D341Med (cell line): Measurements from ENCODE around the gene TENM4.
"Not testable (repeated sequence)": the region's sequence is repeated elsewhere in the genome, so short reads cannot be mapped to it uniquely, and the experiment has no call there.

ENCODE experiments used
- DNase-seq: peaks from one replicate; pipeline ENCODE4 v3.0.0; 2012; ENCODE audit warnings: low spot score

The TENM4 gene

GRCh38 chr11:78902771-78903507, 537.9 kb downstream of the TENM4 start:
- DNase-seq, result no peak

GRCh38 chr11:78901831-78902230, 539.0 kb downstream of the TENM4 start:
- no peak for DNase-seq

DNA sequence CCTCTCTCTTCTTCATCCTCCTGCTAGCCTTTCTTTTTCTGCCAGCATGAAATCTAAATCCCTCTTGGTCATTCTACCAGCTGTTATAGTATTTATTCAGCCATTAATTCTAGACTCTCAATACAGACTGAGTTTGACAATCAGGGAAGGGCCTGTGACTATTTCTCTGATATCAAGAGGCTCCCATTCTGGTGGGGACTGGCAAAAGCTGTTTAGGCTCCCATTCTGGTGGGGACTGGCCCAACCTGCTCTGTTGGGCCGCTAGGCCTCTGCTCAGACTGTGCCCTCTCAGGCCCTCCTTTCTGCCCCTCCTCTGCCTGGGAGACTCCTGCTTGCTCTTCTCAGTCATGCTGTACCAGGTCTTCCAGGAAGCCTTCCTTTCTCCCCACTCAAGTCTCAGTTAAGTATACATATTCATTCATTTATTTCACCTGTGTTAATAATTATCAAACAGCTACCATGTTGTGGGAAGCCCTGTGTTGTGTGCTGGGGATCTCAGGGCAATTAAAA, 542.5 kb downstream of the TENM4 start:
- no peak for DNase-seq

GRCh38 chr11:78893996-78894395, 546.8 kb downstream of the TENM4 start:
- no peak for DNase-seq

GRCh38 chr11:78889698-78890097, 551.1 kb downstream of the TENM4 start:
- DNase-seq, result no peak

GRCh38 chr11:78886616-78887015, 554.2 kb downstream of the TENM4 start:
- DNase-seq, result no peak

DNA sequence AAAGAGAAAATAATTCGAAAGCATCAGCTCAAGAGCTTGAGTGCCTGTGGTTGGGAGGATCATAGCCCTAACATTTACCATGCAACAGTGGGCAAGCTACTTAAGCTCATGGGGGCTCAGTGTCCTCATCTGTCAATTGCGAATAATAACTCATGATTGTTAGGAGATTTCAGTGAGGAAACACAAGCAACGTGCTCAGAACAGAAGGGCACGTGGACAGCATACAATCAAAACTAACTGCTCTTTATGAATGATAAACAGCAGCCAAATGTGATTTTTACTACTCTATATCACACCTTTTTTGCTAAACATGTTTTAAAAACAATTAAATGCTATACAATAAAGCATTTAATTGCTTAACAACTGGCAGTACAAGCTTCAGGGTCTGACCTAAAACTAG, 556.1 kb downstream of the TENM4 start:
- DNase-seq, result no peak

GRCh38 chr11:78883506-78883905, 557.3 kb downstream of the TENM4 start:
- DNase-seq, result no peak

GRCh38 chr11:78879094-78879980, 561.5 kb downstream of the TENM4 start:
- not testable (repeated sequence) for DNase-seq

GRCh38 chr11:78878631-78879030, 562.2 kb downstream of the TENM4 start:
- DNase-seq, result no peak

DNA sequence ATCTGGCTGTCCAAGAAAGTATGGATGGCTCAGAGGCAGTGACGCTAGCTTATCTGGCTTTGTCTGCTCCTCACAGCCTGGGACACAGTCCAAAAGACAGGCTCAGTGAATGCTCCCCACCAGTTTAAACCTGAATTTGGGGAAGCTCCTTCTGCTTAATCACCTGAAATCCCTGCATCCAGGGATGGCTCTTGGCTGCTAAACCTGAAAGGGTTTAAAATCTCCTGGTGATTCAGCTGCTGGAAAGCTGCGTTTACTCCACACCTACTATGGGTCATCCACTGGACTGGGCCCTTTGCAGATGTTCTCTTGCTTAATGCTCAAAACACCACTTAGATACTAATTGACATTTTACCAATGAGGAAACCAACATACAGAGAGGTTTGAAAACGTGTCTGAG, 564.2 kb downstream of the TENM4 start:
- no peak for DNase-seq

DNA sequence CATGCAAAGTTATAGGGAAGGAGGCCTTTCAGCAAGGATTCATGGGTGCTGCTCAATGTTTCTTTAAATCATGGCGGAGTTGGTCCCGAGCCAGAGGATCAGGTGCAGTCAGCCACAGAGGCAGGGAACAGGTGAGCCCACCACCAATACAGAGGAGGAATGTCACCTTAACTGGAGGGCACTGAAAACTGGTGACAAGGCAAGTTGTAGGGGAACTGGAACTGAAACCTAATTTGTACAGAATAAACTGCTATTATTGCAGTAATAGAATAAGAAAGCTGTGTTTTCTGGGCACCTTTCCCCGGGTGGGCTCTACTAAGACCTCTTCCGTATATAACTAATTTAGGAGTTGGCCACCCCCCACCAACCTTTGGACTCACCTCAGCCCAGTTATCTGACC, 570.2 kb downstream of the TENM4 start:
- DNase-seq, result no peak

DNA sequence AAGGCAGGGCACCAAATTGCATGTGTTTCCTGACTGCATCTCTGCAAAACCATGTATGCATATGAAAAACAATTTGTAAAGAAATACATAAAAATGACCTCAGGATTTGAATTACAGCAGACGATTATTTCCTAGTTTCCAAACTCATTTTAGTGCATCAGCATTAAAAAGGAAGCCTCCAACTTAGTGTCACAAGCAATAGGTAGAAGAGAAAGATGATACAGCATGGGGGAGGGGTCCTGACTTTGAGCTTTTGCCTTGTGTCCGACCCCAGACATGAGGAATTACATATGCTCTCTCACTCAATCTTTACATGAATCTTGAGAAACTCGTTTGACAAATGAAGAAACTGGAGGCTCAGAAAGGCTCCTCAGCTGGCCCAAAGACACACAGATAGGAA, 571.5 kb downstream of the TENM4 start:
- no peak for DNase-seq

DNA sequence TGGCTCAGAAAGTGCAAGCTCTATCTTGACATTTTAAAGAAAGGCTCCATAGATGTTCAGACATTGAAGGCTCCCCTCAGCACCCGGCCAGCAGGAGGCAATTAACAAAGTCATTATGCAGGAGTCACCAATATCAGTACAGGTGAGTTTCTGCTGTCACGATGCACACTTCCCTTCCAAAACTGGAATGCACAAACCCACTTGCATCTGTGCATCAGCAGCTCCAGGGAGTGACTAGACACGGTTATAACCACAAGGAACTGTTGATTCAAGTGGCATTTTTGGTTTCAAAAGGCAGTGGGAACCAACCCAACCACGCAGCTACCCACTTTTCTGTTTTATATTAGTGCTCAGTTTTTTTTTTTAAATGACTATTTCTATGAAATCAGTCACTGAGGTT, 572.3 kb downstream of the TENM4 start:
- DNase-seq, result no peak

DNA sequence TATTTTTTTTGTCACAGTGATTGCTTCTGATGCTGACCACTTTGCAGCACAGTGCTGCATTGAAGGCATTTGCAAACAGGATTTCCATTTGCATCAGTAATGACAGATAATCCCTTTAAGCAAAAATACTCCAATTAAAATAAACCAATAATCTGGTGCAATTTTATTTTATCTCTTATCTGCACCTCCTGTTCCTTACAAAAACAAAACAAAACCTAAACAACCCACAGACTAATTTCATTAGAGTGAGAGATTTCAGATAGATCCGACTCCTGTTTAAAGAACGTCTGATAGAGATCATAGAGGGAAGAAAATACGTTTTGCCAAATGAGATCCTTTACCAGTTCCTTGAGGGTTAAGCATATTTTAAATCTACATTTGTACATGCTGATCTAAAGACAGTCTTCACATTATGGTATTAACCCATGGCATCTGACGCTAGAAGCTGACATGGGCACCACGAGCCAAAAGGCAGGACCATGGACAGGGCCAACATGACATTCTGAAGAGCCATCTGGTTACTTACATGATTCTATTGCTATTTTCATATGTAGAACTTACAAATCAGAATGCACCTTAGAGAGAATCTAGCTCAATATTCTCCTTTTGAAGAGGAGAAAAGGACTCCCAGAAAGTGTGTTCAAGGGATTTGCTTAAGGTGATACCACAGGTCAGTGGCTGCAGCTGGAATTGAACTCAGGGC, 580.0 kb downstream of the TENM4 start:
- no peak for DNase-seq

DNA sequence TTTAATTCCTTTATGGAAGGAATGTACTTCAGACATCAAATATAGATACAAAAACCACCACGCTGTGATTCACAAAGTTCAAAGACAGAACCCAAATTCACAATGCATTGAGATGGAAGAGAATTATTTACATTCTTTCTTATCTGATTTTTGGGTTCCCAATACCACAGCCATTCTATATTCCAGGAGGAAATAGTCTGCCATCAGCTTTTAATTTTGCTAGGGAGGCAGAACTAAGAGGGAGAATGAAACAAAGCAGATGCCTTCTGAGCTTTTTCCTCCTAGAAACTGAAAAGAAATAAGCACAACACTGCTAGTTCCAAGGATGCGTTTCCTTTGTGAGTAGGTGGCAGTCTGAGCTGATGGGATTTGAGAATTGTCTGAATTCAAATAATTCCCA, 583.1 kb downstream of the TENM4 start:
- no peak for DNase-seq

DNA sequence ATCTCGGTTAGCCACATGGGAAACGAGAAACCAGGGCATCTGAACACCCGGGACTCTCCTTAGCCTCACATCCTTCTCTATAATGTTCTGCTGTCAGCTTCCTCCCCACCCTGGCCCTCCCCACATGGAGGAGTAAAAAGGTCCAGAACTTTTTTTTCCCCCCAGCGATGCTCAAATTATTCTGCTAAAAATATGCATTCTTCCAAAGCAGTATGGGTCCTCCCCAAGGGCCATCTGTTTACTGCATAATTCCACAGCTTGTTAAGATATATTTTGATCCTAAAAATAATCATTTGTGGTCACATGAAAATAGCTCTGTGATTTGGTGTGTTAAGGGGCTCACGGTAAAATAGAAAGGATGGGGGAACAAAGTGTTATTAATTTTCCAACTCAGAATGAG, 584.6 kb downstream of the TENM4 start:
- no peak for DNase-seq

DNA sequence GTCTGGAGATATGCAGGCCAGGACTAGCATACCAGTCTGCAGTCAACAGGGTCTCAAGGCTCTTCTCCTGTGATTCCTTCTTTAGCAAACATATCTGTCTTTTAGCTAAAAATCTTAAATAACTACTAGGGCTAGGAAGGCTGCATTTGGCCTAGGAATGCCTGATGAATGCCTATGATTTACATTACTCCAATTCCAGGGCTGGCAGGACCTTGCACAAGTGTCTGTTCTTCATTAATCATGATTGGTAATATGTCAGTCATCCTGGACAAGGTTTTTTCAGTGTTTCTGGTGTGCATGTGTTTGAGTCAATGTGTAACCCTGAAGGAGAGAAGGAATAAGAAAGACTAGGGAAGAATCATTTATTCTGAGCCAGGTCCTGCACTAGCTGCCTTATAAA, 585.7 kb downstream of the TENM4 start:
- DNase-seq, result no peak

DNA sequence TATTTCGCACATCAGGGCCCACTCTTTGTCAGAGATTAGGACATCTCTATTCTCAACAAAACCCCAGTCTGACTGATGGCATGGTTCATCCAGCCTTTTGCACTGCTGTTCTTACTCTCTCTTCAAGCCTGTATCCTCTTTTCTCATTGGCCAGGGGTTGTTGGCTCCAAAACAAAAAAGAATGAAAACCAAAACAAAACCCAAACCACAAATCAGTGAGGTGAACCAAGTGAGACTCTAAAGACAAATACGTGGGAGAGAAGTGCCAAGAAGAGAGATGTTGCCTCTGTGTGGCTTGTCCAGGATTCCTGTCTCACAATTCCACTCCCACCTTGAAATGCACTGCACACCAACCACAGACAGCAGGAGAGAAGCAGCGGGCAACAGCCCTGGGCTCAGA, 587.3 kb downstream of the TENM4 start:
- DNase-seq, result no peak

GRCh38 chr11:78851878-78852586, 588.8 kb downstream of the TENM4 start:
- DNase-seq, result no peak

- no peak for DNase-seq
Measured at GRCh38 chr11:78850078-78850477, 590.8 kb downstream of the TENM4 start.

DNA sequence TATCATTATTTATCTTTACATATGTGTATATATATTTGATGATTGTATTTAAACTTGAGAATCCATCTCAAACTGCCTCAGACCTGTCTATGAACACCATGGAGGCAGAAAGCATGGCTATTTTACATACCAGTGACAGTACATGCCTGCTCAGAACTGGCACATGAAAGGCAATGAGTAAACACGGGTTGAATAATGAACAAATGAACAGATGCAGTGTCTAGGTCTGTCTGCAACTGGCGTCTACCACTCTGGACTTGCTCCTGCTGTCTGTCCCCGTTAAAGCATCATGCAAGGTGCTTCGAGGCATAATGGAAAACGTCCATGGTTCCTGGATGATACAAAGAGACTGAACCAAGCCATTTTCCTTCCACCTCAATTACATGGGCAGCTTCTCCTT, 594.6 kb downstream of the TENM4 start:
- no peak for DNase-seq
